Measurements from ENCODE around the gene COL7A1. TPM values are rescaled to one million over a fixed set of nuclear protein-coding genes. Genes with fewer than 3 reads are reported as not detected.

COL7A1 gene
- polyA plus RNA-seq, 1 donor from 2014 or later, result 45.3 TPM

DNA sequence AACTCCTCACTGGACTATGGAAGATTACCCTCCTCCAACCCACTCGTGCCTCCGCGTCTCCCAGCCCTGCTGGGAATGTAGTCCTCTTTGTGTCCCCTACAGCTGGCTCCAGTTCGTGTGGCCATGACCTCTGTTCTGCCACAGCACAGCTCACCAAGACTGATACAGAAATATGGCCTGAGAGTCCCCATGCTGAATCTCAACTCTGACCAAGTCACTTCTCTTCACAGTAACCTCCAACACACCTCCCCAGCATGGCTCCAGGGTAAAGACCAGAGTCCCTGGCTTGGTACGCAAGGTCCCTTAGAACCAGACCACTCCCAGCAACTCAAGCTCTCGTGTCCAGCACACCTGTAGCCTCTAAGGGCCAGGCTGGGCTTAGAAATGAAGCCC, 2.3 kb upstream of the COL7A1 start:
- H4K20me1 ChIP-seq (ENCODE audit: insufficient read depth), result no peaks in the 10 kb centered on the region

DNA sequence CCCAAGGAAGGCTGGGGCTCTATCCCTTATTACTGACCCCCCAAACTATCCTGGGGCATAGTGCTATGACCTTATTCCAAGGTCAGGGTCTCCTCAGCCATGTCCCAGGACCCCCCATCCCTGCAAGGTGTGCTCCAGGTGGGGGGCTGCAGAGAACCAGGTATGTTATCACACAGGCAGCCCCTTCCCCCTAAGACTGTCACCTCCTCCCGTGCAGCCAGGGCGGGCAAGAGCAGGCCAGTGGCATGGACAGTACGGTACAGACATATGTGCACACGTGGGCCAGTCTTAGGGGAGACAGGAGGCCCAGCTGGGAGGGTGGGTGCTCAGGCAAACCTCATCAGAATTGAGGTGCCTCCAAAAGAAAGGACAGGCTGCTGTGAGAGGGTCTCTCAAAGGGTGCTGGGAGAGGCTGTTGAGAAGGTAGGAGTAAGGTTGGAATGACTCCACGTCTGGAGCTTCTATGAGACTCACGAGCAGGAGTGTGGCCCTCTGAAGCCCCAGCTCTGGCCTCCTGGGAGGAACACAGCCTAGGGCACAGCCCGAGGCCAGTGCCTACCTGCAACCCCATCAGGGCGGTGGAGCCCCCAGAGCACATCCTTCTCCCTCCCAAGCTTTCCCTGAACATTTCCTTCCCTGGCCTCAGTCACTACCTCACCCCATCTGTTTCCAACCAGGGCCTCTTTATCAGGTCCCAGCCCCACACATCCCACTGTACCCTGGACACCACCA, 1.7 kb upstream of the COL7A1 start:
- Histone ChIP-seq H3K4me2 (ENCODE audit: low read length) (no peak overlapping the region), H3K9me3 (ENCODE audit: low read length) (no peaks in the 10 kb centered on the region), H4K20me1 (ENCODE audit: insufficient read depth) (no peaks in the 10 kb centered on the region), H3K4me3 (ENCODE audit: low read length) (no peak overlapping the region), H3F3A (ENCODE audit: insufficient read depth, low read length, poor library complexity, severe bottlenecking) (no peaks in the 10 kb centered on the region), H3K27ac (ENCODE audit: low read length) (no peak overlapping the region), H3K79me2 (replicated peaks; ENCODE audit: insufficient read depth, low read length) (no peaks in the 10 kb centered on the region), H3K9me2 (ENCODE audit: insufficient read depth, low read length) (no peaks in the 10 kb centered on the region), H3K36me3 (ENCODE audit: insufficient read depth, low read length) (no peaks in the 10 kb centered on the region), H2AFZ (ENCODE audit: low read depth, low read length) (no peak overlapping the region), H3K27me3 (ENCODE audit: insufficient read depth, low read depth, low read length) (no peaks in the 10 kb centered on the region), H3K9ac (ENCODE audit: low read length) (no peak overlapping the region)
- TF ChIP-seq POLR2AphosphoS5 (IDR thresholded peaks at IDR 0.05) (no peak), SMC3 (conservative IDR thresholded peaks at IDR 0.05; ENCODE audit: poor library complexity) (no peak), EP300 (conservative IDR thresholded peaks at IDR 0.05; ENCODE audit: poor library complexity, severe bottlenecking) (no peak), TAF1 (IDR thresholded peaks at IDR 0.05; ENCODE audit: low read depth) (no peak), RAD21 (conservative IDR thresholded peaks at IDR 0.05) (no peak)
- TF ChIP-seq, protein P1, sequence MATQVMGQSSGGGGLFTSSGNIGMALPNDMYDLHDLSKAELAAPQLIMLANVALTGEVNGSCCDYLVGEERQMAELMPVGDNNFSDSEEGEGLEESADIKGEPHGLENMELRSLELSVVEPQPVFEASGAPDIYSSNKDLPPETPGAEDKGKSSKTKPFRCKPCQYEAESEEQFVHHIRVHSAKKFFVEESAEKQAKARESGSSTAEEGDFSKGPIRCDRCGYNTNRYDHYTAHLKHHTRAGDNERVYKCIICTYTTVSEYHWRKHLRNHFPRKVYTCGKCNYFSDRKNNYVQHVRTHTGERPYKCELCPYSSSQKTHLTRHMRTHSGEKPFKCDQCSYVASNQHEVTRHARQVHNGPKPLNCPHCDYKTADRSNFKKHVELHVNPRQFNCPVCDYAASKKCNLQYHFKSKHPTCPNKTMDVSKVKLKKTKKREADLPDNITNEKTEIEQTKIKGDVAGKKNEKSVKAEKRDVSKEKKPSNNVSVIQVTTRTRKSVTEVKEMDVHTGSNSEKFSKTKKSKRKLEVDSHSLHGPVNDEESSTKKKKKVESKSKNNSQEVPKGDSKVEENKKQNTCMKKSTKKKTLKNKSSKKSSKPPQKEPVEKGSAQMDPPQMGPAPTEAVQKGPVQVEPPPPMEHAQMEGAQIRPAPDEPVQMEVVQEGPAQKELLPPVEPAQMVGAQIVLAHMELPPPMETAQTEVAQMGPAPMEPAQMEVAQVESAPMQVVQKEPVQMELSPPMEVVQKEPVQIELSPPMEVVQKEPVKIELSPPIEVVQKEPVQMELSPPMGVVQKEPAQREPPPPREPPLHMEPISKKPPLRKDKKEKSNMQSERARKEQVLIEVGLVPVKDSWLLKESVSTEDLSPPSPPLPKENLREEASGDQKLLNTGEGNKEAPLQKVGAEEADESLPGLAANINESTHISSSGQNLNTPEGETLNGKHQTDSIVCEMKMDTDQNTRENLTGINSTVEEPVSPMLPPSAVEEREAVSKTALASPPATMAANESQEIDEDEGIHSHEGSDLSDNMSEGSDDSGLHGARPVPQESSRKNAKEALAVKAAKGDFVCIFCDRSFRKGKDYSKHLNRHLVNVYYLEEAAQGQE (IDR thresholded peaks at IDR 0.05; ENCODE audit: borderline replicate concordance), result no peak
- TF ChIP-seq, protein P2, sequence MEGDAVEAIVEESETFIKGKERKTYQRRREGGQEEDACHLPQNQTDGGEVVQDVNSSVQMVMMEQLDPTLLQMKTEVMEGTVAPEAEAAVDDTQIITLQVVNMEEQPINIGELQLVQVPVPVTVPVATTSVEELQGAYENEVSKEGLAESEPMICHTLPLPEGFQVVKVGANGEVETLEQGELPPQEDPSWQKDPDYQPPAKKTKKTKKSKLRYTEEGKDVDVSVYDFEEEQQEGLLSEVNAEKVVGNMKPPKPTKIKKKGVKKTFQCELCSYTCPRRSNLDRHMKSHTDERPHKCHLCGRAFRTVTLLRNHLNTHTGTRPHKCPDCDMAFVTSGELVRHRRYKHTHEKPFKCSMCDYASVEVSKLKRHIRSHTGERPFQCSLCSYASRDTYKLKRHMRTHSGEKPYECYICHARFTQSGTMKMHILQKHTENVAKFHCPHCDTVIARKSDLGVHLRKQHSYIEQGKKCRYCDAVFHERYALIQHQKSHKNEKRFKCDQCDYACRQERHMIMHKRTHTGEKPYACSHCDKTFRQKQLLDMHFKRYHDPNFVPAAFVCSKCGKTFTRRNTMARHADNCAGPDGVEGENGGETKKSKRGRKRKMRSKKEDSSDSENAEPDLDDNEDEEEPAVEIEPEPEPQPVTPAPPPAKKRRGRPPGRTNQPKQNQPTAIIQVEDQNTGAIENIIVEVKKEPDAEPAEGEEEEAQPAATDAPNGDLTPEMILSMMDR (IDR thresholded peaks at IDR 0.05; ENCODE audit: poor library complexity, severe bottlenecking), result no peak

More for the DNA sequence above, 2.3 kb upstream of the COL7A1 start:
- H2AFZ ChIP-seq (ENCODE audit: low read depth, low read length), result no peak overlapping the region
- no peaks in the 10 kb centered on the region for H3K79me2 ChIP-seq (replicated peaks; ENCODE audit: insufficient read depth, low read length)
- H3K4me3 ChIP-seq (ENCODE audit: low read length), result no peak overlapping the region
- no peaks in the 10 kb centered on the region for H3K36me3 ChIP-seq (ENCODE audit: insufficient read depth, low read length)
- no peaks in the 10 kb centered on the region for H3K9me2 ChIP-seq (ENCODE audit: insufficient read depth, low read length)
- H3K27me3 ChIP-seq (ENCODE audit: insufficient read depth, low read depth, low read length), result no peaks in the 10 kb centered on the region
- H3K9ac ChIP-seq (ENCODE audit: low read length), result no peak overlapping the region
- H3K9me3 ChIP-seq (ENCODE audit: low read length), result no peaks in the 10 kb centered on the region
- no peak overlapping the region for H3K4me2 ChIP-seq (ENCODE audit: low read length)
- H3K27ac ChIP-seq (ENCODE audit: low read length), result no peak overlapping the region
- no peaks in the 10 kb centered on the region for H3F3A ChIP-seq (ENCODE audit: insufficient read depth, low read length, poor library complexity, severe bottlenecking)
- TF ChIP-seq EZH2 (IDR thresholded peaks at IDR 0.05; ENCODE audit: borderline replicate concordance, insufficient read depth, low read length, poor library complexity, severe bottlenecking) (no peak), MXI1 (conservative IDR thresholded peaks at IDR 0.05; ENCODE audit: poor library complexity, severe bottlenecking) (no peak), SMC3 (conservative IDR thresholded peaks at IDR 0.05; ENCODE audit: poor library complexity) (no peak), POLR2AphosphoS5 (IDR thresholded peaks at IDR 0.05) (no peak), RAD21 (conservative IDR thresholded peaks at IDR 0.05) (no peak), EP300 (conservative IDR thresholded peaks at IDR 0.05; ENCODE audit: poor library complexity, severe bottlenecking) (no peak), TAF1 (IDR thresholded peaks at IDR 0.05; ENCODE audit: low read depth) (no peak)
- TF ChIP-seq, protein P1 (IDR thresholded peaks at IDR 0.05; ENCODE audit: borderline replicate concordance), result no peak
- TF ChIP-seq, protein P2 (IDR thresholded peaks at IDR 0.05; ENCODE audit: poor library complexity, severe bottlenecking), result no peak

All from neural cell (in vitro differentiated cells).